Measurements from ENCODE around the gene CRIM1.

The CRIM1 gene

GRCh38 chr2:36376992-36377738 lies 21.6 kb downstream of the CRIM1 start:
- Histone ChIP-seq H2AFZ (ENCODE audit: low read length) (no peak overlapping the region), H3K4me3 (ENCODE audit: low read length) (no peak overlapping the region), H3K36me3 (replicated peaks; ENCODE audit: insufficient read depth, low read length) (no peaks in the 10 kb centered on the region), H3K79me2 (ENCODE audit: low read length) (no peaks in the 10 kb centered on the region), H3K27me3 (replicated peaks; ENCODE audit: insufficient read depth, low read length) (no peaks in the 10 kb centered on the region), H3K4me2 (ENCODE audit: low read depth, low read length) (no peak overlapping the region), H3F3A (ENCODE audit: insufficient read depth, low read length) (no peaks in the 10 kb centered on the region), H3K9ac (ENCODE audit: low read length) (no peak overlapping the region), H3K4me1 (ENCODE audit: low read length) (no peaks in the 10 kb centered on the region), H3K27ac (ENCODE audit: low read length) (no peak overlapping the region), H3K9me2 (replicated peaks; ENCODE audit: insufficient read depth, low read length) (no peaks in the 10 kb centered on the region), H3K9me3 (replicated peaks; ENCODE audit: insufficient read depth, low read length) (no peaks in the 10 kb centered on the region), H4K20me1 (ENCODE audit: insufficient read depth, low read length) (no peaks in the 10 kb centered on the region)
- TF ChIP-seq CTCF (IDR thresholded peaks at IDR 0.05; ENCODE audit: low read length) (no peak), EZH2 (optimal IDR thresholded peaks at IDR 0.05; ENCODE audit: low read depth, low read length) (no peak), EZH2phosphoT487 (IDR thresholded peaks at IDR 0.05; ENCODE audit: low read length) (no peak)
- DNase-seq = no peak

GRCh38 chr2:36379710-36380448 lies 24.3 kb downstream of the CRIM1 start:
- Histone ChIP-seq H3K9me3 (replicated peaks; ENCODE audit: insufficient read depth, low read length) (no peaks in the 10 kb centered on the region), H3K9me2 (replicated peaks; ENCODE audit: insufficient read depth, low read length) (no peaks in the 10 kb centered on the region), H3K27ac (ENCODE audit: low read length) (no peak overlapping the region), H3K4me2 (ENCODE audit: low read depth, low read length) (no peak overlapping the region), H3K36me3 (replicated peaks; ENCODE audit: insufficient read depth, low read length) (no peaks in the 10 kb centered on the region), H3K9ac (ENCODE audit: low read length) (no peak overlapping the region), H3F3A (ENCODE audit: insufficient read depth, low read length) (no peaks in the 10 kb centered on the region), H3K27me3 (replicated peaks; ENCODE audit: insufficient read depth, low read length) (no peaks in the 10 kb centered on the region), H4K20me1 (ENCODE audit: insufficient read depth, low read length) (no peaks in the 10 kb centered on the region), H3K79me2 (ENCODE audit: low read length) (no peaks in the 10 kb centered on the region), H2AFZ (ENCODE audit: low read length) (no peak overlapping the region), H3K4me3 (ENCODE audit: low read length) (no peak overlapping the region), H3K4me1 (ENCODE audit: low read length) (no peaks in the 10 kb centered on the region)
- DNase-seq = no peak
- TF ChIP-seq CTCF (IDR thresholded peaks at IDR 0.05; ENCODE audit: low read length) (no peak), EZH2phosphoT487 (IDR thresholded peaks at IDR 0.05; ENCODE audit: low read length) (no peak), EZH2 (optimal IDR thresholded peaks at IDR 0.05; ENCODE audit: low read depth, low read length) (no peak)

- no peak for DNase-seq
- Histone ChIP-seq H3K4me2 (ENCODE audit: low read depth, low read length) (no peak overlapping the region), H3K4me1 (ENCODE audit: low read length) (no peaks in the 10 kb centered on the region)
Observed at GRCh38 chr2:36380624-36381481, 25.3 kb downstream of the CRIM1 start.

More at GRCh38 chr2:36380624-36381481, 25.3 kb downstream of the CRIM1 start:
- Histone ChIP-seq H3F3A (ENCODE audit: insufficient read depth, low read length) (no peaks in the 10 kb centered on the region), H3K9me2 (replicated peaks; ENCODE audit: insufficient read depth, low read length) (no peaks in the 10 kb centered on the region), H2AFZ (ENCODE audit: low read length) (no peak overlapping the region), H3K27me3 (replicated peaks; ENCODE audit: insufficient read depth, low read length) (no peaks in the 10 kb centered on the region), H4K20me1 (ENCODE audit: insufficient read depth, low read length) (no peaks in the 10 kb centered on the region), H3K9ac (ENCODE audit: low read length) (no peak overlapping the region), H3K27ac (ENCODE audit: low read length) (no peak overlapping the region), H3K9me3 (replicated peaks; ENCODE audit: insufficient read depth, low read length) (no peaks in the 10 kb centered on the region), H3K79me2 (ENCODE audit: low read length) (no peaks in the 10 kb centered on the region), H3K4me3 (ENCODE audit: low read length) (no peak overlapping the region), H3K36me3 (replicated peaks; ENCODE audit: insufficient read depth, low read length) (no peaks in the 10 kb centered on the region)
- no peak for TF ChIP-seq EZH2phosphoT487 (IDR thresholded peaks at IDR 0.05; ENCODE audit: low read length)
- TF ChIP-seq EZH2 (optimal IDR thresholded peaks at IDR 0.05; ENCODE audit: low read depth, low read length) = no peak
- no peak for TF ChIP-seq CTCF (IDR thresholded peaks at IDR 0.05; ENCODE audit: low read length)
